H1 (cell line): ENCODE data around the gene KIF26A.

Source experiments
- ASH2L ChIP-seq: fragments of 200-600, 300-600 bp; sonication (generic); IDR thresholded peaks from one replicate; pipeline ENCODE4 v1.7.1; 2017; ENCODE audit warnings: low read length
- CBX5 ChIP-seq: fragments of 300-800, 300-1000 bp; sonication (generic); IDR thresholded peaks from 2 replicates; pipeline ENCODE4 v1.7.1; 2016; ENCODE audit warnings: antibody characterized with exemption, low read length, low read depth
- CEBPB ChIP-seq: IDR thresholded peaks from 2 replicates; pipeline ENCODE4 v1.6.1; 2012; ENCODE audit warnings: low read depth, low read length
- CTCF ChIP-seq, 3 experiments: IDR thresholded peaks; 1 replicate in 2 of 3; 2 replicates in 1 of 3; pipeline versions ENCODE4 v1.5.1 to v1.6.1; 2011; ENCODE audit warnings: low read length in 3 of 3, mild to moderate bottlenecking in 3 of 3, inconsistent platforms in 2 of 3, low read depth in 1 of 3, moderate library complexity in 1 of 3; ENCODE audit not compliant: insufficient read depth in 1 of 3; ENCODE audit errors: control extremely low read depth in 1 of 3
- POLR2A ChIP-seq, 2 experiments: IDR thresholded peaks; 1 replicate in 1 of 2; 2 replicates in 1 of 2; pipeline ENCODE4 v1.6.1; 2011; ENCODE audit warnings: low read depth in 2 of 2, low read length in 2 of 2, mild to moderate bottlenecking in 2 of 2; ENCODE audit errors: control extremely low read depth in 1 of 2
- ZNF274 ChIP-seq: IDR thresholded peaks from 2 replicates; pipeline ENCODE4 v1.7.0; 2012; ENCODE audit warnings: low read length, borderline replicate concordance; ENCODE audit errors: extremely low read depth

GRCh38 chr14:104175811-104176210 is 37.4 kb downstream of the KIF26A start:
- no peak for TF ChIP-seq CTCF (IDR thresholded peaks at IDR 0.05; ENCODE audit: control extremely low read depth in 1 of 3, insufficient read depth in 1 of 3, low read depth in 1 of 3, low read length in 3 of 3)
- no peak for TF ChIP-seq POLR2A (IDR thresholded peaks at IDR 0.05; ENCODE audit: control extremely low read depth in 1 of 2, low read depth in 2 of 2, low read length in 2 of 2)
- no peak for TF ChIP-seq CBX5
- no peak for TF ChIP-seq ASH2L
- no peak for TF ChIP-seq ZNF274
- no peak for TF ChIP-seq CEBPB
